SK-N-MC (cell line): ENCODE results near the gene TBX3.

Experiments used
- EZH2 ChIP-seq: fragments of 200-600 bp; sonication (generic); IDR thresholded peaks from one replicate; pipeline ENCODE4 v1.6.1; 2017; ENCODE audit warnings: antibody characterized with exemption
- POLR2AphosphoS5 ChIP-seq: IDR thresholded peaks from 2 replicates; pipeline ENCODE4 v1.6.1; 2012; ENCODE audit warnings: mild to moderate bottlenecking, low read depth, low read length, borderline replicate concordance

DNA sequence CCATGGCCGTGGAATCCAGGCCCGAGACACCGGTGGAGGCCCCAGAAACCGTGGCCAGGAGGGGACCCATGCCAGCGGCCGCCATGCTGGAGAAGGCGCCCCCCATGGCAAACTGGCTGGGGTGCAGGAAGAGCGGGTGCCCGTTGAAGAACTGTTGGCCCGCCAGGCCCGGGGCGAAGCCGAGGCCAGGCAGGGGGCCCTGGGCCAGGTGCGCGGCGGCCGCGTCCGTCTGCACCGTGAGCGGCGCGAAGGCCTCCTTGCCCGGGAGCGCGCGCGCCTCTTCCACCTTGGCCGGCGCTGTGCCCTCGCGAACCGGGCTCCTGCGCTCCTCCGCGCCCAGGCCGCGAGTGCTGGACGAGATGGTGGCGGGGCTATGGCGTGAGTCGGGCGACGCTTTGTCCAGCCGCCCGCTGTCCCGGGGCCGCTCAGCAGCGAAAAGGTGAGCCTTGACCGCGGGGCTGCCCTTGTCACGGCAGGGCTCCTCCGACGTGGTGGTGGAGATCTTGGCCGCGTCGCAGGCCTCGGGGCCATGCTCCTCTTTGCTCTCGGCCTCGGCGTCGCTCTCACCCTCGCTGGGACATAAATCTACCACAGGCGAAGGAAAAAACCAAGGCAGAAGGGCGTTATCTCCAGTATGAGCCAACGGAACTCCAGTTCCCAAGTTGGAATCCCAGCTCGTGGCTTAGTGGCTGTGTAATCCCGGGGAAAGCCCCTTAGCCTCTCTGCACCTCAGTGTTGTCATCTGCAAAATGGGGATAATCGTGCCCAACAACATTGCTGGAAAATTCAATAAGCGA lies 9.5 kb downstream of the TBX3 start:
- TF ChIP-seq POLR2AphosphoS5 (no peak), EZH2 (no peak)
